AG09319 (cell line): ENCODE data around the gene ELOVL6.

Experiments used
- DNase-seq: peaks from one replicate; pipeline ENCODE4 v3.0.0-alpha.2; 2010; ENCODE audit warnings: low read depth; ENCODE audit errors: extremely low read depth
- CTCF ChIP-seq: IDR thresholded peaks from 2 replicates; pipeline ENCODE4 v1.5.1; 2011; ENCODE audit warnings: low read depth, mild to moderate bottlenecking, inconsistent platforms, low read length, moderate library complexity

Gene ELOVL6

DNA sequence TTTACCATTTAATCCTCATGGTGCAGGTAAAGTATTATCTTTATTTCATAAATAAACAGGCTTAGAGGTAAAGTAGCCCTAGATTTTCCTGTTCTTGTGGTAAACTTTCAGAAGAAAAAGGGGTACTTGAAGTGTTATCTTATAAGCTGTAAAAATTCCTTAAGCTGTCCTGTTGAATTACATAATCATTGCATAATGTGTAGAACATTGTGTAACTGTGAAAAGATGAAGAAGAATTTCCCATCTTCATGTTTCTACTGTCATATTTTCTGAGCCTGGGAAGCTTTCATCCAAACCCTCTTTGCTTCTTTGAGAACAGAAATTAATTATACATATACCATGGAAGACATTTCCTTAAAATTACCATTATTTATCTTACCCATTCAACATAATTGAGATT lies 90.5 kb downstream of the ELOVL6 start:
- DNase-seq = no peak
- no peak for TF ChIP-seq CTCF

- no peak for TF ChIP-seq CTCF
- no peak for DNase-seq
Measured at GRCh38 chr4:110106931-110107296, 91.5 kb downstream of the ELOVL6 start.

DNA sequence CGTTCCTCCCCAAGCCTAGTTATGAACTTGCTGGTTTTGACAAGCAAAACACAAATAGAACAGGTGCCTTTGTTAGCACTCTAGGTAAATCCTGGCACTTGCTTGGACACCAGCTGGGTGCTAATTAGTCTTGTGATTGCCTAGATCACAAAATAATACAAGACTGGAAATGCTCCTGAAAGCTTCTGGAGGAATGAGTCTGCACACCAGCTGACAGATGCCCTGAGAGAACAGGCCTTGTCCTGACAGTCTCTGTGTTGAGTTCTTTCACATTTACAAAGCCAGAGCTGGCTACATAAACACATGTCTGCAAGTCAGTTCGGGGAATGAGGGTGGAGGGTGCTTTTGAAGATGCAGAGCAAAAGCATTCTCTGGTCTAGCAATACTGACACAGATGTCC lies 93.8 kb downstream of the ELOVL6 start:
- TF ChIP-seq CTCF = no peak
- DNase-seq = no peak

DNA sequence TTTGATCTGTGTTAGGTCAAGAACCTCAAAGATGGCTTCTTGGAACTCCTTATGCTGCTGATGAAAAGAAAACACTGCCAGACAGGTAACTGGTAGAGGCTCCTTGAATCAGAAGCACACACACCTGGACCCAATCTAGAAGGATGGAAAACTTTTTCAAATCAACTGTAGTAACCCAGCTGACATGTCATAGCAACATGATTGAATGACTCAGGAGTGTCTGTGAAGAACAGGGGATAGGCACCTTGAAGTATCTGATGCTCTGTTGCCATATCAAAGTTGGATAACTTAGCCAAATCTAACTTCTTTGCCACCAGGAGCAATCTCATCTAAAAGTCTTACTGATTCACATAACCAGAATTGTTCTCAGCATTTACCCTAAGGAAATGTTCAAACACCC lies 98.8 kb downstream of the ELOVL6 start:
- DNase-seq = no peak
- TF ChIP-seq CTCF = no peak

DNA sequence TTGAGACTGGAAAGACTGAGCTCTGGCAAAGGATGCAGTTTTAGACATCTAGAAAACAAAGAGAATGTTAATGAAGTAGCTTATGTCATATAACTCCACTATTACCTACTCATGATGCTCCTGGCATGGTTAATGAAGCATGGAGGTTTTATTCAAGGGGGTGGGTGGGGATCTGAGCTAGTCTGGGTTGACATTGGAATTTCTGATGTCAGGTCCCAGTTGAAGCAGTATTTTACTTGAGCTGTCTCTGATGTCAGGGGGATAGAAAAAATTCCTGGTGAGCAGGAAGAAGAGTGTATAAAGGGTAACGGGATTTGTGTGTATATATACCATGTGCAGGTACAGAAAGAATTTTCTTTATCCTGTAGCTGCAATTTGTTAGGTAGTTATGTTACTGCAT lies 102.0 kb downstream of the ELOVL6 start:
- DNase-seq = no peak
- no peak for TF ChIP-seq CTCF

DNA sequence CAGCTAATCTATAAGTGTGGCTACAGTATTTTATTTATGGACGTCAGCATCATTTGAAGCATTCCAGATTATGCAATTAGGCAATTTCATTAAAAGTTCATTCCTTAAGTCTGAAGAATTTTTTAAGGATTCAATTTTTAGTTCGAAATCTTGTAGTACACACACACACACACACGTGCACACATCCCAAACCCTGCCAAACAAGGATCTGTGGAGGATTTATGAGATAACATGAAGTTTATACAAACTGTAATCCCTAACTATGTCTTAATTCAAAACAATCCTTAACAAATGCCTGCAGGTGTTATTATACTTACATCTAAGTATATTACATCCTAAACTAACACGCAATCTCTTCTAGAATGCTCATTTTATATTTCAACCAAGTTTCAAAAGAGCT lies 105.8 kb downstream of the ELOVL6 start:
- DNase-seq = no peak
- TF ChIP-seq CTCF = no peak

- DNase-seq = peak; percentile 15
Measured at GRCh38 chr4:110091434-110092140, 106.8 kb downstream of the ELOVL6 start.

More at GRCh38 chr4:110091434-110092140, 106.8 kb downstream of the ELOVL6 start:
- TF ChIP-seq CTCF = no peak
